Astrocyte of the cerebellum (primary cell): ENCODE results near the gene PIK3R1.

ENCODE experiments used
- DNase-seq: peaks from one replicate; pipeline ENCODE4 v3.0.0-alpha.2; 2011; ENCODE audit warnings: low read depth
- H3K4me3 ChIP-seq: 2 replicates; pipeline ENCODE4 v1.5.1; 2011; ENCODE audit warnings: mild to moderate bottlenecking, low read depth, low read length, moderate library complexity
- CTCF ChIP-seq: IDR thresholded peaks from 2 replicates; pipeline ENCODE4 v1.5.1; 2012; ENCODE audit warnings: low read length, low read depth, moderate library complexity, mild to moderate bottlenecking; ENCODE audit errors: missing control alignments
- in situ Hi-C: cut with HindIII; loops from 2 replicates; pipeline ENCODE4 v1.10.0; 2017; ENCODE audit warnings: low sequenced_read_pairs

PIK3R1 gene

GRCh38 chr5:68220260-68220659, 4.7 kb downstream of the PIK3R1 start:
- TF ChIP-seq CTCF: no peak

DNA sequence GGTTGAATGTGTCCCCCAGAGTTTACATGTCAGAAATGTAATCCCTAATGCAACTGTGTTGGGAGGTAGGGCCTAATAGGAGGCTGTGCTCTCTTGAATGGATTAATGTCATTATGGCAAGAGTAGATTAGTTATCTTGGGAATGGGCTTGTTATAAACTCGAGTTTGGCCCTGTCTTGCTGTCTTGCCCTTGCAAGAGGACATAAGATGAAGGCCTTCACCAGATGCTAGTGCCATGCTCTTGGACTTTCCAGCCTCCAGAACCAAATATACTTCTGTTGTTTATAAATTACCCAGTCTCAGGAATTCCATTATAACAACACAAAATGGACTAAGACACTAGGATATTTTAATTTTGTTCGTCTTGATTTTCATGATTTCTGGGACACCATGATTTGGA, 5.4 kb downstream of the PIK3R1 start:
- DNase-seq: no peak
- no peak overlapping the region for H3K4me3 ChIP-seq
- in situ Hi-C loops: no loop called here
- TF ChIP-seq CTCF: no peak

More at GRCh38 chr5:68220260-68220659, 4.7 kb downstream of the PIK3R1 start:
- DNase-seq: no peak
- H3K4me3 ChIP-seq: no peak overlapping the region
- in situ Hi-C loops: no loop called here

GRCh38 chr5:68221488-68221887, 5.9 kb downstream of the PIK3R1 start:
- TF ChIP-seq CTCF: no peak
- no peak overlapping the region for H3K4me3 ChIP-seq
- DNase-seq: no peak
- in situ Hi-C loops: no loop called here

- in situ Hi-C loops: no loop called here
- no peak overlapping the region for H3K4me3 ChIP-seq
- TF ChIP-seq CTCF: no peak
- DNase-seq: no peak
These were observed 6.8 kb downstream of the PIK3R1 start for GRCh38 chr5:68222310-68222709.

GRCh38 chr5:68222824-68223354, 7.3 kb downstream of the PIK3R1 start:
- no peak for TF ChIP-seq CTCF
- in situ Hi-C loops: no loop called here
- no peak overlapping the region for H3K4me3 ChIP-seq
- DNase-seq: no peak

DNA sequence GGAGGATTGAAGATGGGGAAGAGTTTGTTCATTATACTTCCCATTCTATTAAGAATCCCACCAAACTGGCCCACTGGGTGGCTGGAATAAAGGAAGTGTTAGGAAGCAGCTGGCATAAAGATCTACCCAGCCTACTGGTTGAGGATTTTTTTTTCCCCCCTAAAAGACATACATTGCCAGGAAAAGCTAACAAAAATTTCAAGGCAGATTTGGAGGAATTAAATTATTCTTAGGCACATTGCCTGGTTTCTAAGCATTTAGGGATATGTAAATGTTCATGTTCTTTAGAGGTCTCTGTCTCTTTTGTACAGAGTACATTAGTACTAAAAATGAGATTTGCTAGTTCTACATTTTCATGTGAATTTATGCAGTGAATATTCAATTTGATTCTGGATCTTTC, 8.3 kb downstream of the PIK3R1 start:
- TF ChIP-seq CTCF: no peak
- in situ Hi-C loops: no loop called here
- DNase-seq: no peak
- H3K4me3 ChIP-seq: no peak overlapping the region
